ENCODE data around the gene SH3BP1. TPM values are rescaled to one million over a fixed set of nuclear protein-coding genes. Genes with fewer than 3 reads are reported as not detected.
"Not testable (repeated sequence)": the region's sequence is repeated elsewhere in the genome, so short reads cannot be mapped to it uniquely, and the experiment has no call there.

Gene SH3BP1
- total RNA-seq, 6 experiments from 2014 or later = 15.9 to 26.3 (median 23.0) TPM

DNA sequence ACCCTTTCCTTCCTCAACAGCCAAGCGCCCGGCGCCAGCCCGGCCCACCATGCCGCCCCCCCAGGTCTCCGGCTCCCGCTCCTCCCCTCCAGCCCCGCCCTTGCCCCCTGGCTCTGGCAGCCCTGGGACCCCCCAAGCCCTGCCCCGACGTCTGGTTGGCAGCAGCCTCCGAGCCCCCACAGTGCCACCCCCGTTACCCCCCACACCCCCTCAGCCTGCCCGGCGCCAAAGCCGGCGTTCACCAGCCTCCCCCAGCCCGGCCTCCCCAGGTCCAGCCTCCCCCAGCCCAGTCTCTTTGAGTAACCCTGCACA lies 15.7 kb downstream of the SH3BP1 start:
- no peak overlapping the region for H3K4me3 Mint-ChIP-seq
- H3K27ac Mint-ChIP-seq = no peak overlapping the region
- no peaks in the 10 kb centered on the region for H3K36me3 Mint-ChIP-seq (ENCODE audit: low read depth)
- TF ChIP-seq, protein P1, sequence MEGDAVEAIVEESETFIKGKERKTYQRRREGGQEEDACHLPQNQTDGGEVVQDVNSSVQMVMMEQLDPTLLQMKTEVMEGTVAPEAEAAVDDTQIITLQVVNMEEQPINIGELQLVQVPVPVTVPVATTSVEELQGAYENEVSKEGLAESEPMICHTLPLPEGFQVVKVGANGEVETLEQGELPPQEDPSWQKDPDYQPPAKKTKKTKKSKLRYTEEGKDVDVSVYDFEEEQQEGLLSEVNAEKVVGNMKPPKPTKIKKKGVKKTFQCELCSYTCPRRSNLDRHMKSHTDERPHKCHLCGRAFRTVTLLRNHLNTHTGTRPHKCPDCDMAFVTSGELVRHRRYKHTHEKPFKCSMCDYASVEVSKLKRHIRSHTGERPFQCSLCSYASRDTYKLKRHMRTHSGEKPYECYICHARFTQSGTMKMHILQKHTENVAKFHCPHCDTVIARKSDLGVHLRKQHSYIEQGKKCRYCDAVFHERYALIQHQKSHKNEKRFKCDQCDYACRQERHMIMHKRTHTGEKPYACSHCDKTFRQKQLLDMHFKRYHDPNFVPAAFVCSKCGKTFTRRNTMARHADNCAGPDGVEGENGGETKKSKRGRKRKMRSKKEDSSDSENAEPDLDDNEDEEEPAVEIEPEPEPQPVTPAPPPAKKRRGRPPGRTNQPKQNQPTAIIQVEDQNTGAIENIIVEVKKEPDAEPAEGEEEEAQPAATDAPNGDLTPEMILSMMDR (IDR thresholded peaks at IDR 0.05) = no peak
- peaks cover 17% of the 10 kb centered on the region for H3K4me1 Mint-ChIP-seq (ENCODE audit: low read depth)
- no peaks in the 10 kb centered on the region for H3K9me3 Mint-ChIP-seq
- H3K27me3 Mint-ChIP-seq (ENCODE audit: insufficient read depth) = no peaks in the 10 kb centered on the region
- no peak for DNase-seq

DNA sequence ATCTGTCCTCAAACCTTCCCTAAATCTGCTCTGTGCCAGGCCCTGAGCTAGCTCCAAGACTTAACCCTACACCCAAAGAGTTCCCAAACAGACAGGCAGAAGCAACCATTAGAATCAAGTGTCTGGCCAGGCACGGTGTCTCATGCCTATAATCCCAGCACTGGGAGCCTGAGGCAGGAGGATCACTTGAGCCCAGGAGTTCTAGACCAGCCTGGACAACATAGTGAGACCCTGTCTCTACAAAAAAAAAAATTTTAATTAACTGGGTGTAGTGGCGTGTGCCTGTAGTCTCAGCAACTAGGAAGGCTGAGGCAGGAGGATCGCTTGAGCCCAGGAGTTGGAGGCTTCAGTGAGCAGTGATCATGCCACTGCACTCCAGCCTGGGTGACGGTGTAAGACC lies 17.1 kb downstream of the SH3BP1 start:
- not testable (repeated sequence) for H3K9me3 Mint-ChIP-seq; H3K36me3 Mint-ChIP-seq (ENCODE audit: low read depth); H3K27me3 Mint-ChIP-seq (ENCODE audit: insufficient read depth); H3K4me3 Mint-ChIP-seq; DNase-seq
- H3K4me1 Mint-ChIP-seq (ENCODE audit: low read depth) = peaks cover 31% of the 10 kb centered on the region
- peak overlapping the region; percentile 16; the same call in 1 of the 2 replicates for H3K27ac Mint-ChIP-seq

DNA sequence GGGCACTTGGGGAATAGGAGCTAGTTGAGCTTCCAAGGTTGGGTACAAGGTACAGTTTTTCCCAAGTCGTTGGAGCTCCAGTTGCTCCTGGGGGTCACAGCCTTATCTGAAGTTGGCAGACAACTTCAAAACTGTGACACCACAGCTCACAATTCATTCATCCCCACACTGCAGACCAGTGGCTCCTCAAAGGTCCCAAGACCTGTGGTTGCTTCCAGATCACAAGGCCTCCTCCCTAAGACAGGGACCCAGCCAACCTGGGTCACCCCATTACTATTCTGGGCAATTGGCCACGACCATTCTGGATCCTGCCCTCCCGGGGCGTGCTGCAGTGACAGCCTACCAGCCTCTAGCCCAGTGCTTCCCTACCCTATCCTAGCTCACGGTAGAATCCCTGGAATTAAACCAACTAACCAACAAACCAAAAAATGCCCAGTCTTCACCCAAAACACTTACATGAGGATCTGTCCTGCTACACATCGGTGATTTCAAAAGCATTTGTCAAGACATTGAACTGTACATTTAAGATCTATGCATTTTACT lies 18.2 kb downstream of the SH3BP1 start:
- peak; percentile 28 for DNase-seq
- Mint-ChIP-seq H3K36me3 (ENCODE audit: low read depth) (no peaks in the 10 kb centered on the region), H3K27ac (peak overlapping the region; percentile 93), H3K4me3 (peak overlapping the region; percentile 92), H3K9me3 (no peaks in the 10 kb centered on the region), H3K4me1 (ENCODE audit: low read depth) (peaks cover 40% of the 10 kb centered on the region), H3K27me3 (ENCODE audit: insufficient read depth) (no peaks in the 10 kb centered on the region; the same call in 1 of the 2 replicates)
- TF ChIP-seq, protein P1 (IDR thresholded peaks at IDR 0.05) = no peak

DNA sequence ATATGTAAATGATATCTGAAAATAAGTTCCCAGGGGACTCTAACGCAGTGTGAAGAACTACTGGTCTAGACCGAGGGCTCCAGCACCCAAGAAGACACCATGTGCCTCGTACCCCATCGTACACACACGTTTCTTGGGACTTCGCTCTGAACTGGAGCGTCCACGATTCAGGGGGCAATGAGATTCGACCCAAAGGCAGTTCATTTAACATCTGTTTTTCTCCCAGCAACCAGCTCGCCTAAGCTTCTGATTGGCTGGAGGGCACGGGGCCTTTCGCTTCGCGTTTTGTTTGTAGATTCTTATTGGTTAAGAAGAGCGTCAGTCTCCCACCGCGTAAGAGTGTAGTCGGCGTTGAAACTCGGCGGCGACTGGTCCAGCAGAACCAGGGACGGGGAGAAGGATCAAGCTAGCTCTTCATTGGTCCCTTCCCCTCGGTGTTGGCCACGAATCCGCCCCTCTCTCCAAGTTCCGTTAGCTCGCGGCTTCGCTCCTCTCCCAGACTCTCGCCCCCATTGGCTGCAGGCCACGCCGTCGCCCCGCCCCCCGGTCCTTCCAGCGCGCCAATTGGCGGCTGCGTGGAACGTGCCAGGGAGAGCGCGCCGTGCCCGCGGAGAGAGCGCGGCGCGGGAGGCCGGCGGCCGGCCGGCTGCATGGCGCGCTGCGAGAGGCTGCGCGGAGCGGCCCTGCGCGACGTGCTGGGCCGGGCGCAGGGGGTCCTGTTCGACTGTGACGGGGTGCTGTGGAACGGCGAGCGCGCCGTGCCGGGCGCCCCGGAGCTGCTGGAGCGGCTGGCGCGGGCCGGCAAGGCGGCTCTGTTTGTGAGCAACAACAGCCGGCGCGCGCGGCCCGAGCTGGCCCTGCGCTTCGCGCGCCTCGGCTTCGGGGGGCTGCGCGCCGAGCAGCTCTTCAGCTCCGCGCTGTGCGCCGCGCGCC lies 18.9 kb downstream of the SH3BP1 start, which contains the start of gene PDXP:
Gene PDXP, plus strand, starts transcription at position 591 of the 933 bp plus-strand sequence. Its CDS starts 60 bp downstream, at position 651.
- Mint-ChIP-seq H3K4me3 (peak within 1 kb of the TSS; percentile 92), H3K36me3 (ENCODE audit: low read depth) (no peaks in the 10 kb centered on the region)
- TF ChIP-seq, protein P1 (IDR thresholded peaks at IDR 0.05) = no peak

DNA sequence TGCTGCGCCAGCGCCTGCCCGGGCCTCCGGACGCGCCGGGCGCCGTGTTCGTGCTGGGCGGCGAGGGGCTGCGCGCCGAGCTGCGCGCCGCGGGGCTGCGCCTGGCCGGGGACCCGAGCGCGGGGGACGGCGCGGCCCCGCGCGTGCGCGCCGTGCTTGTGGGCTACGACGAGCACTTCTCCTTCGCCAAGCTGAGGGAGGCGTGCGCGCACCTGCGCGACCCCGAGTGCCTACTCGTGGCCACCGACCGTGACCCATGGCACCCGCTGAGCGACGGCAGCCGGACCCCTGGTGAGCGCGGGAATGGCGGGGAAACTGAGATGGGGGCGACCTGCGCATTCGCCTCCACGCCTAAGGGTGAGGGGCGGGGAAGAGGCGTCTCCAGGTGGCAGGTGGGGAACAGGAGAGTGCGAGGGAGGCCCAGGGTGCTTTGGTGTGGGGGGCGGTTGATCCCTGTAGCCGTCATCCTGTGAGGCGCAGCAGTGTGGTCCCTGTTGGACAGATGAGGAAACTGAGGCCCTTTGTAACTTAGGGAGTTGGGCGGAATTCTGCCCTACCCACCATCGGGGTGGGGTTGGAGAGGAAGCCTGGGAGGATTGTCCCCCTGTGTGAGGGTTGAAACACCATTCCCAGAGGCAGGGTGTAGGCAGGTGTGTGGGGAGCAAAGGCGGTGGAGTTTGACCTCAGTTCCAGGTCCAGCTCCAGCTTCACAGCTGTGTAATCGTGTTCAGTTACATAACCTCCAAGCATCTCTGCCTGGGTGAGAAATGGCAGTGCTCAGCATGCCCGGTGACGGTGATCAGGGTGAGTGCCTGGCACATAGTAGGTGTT lies 19.8 kb downstream of the SH3BP1 start:
- Mint-ChIP-seq H3K9me3 (no peaks in the 10 kb centered on the region), H3K27me3 (ENCODE audit: insufficient read depth) (no peaks in the 10 kb centered on the region; the same call in 1 of the 2 replicates), H3K36me3 (ENCODE audit: low read depth) (no peaks in the 10 kb centered on the region), H3K4me3 (peak overlapping the region; percentile 90), H3K27ac (peak overlapping the region; percentile 97), H3K4me1 (ENCODE audit: low read depth) (peaks cover 40% of the 10 kb centered on the region)
- no peak for DNase-seq
- TF ChIP-seq, protein P1 (IDR thresholded peaks at IDR 0.05) = no peak

More for the DNA sequence above, 18.9 kb downstream of the SH3BP1 start, which contains the start of gene PDXP:
- DNase-seq = peak; percentile 100
- H3K4me1 Mint-ChIP-seq (ENCODE audit: low read depth) = peaks cover 40% of the 10 kb centered on the region
- H3K27ac Mint-ChIP-seq = peak within 1 kb of the TSS; percentile 97
- no peaks in the 10 kb centered on the region for H3K9me3 Mint-ChIP-seq
- H3K27me3 Mint-ChIP-seq (ENCODE audit: insufficient read depth) = no peaks in the 10 kb centered on the region; the same call in 1 of the 2 replicates
